Right hindlimb (tissue), 1 donor: ENCODE results near the gene SLC25A45.
A peak's percentile ranks its signal among the peaks of the same experiment; 100 is the strongest.
"Not testable (repeated sequence)": the region's sequence is repeated elsewhere in the genome, so short reads cannot be mapped to it uniquely, and the experiment has no call there.

Source experiments
- DNase-seq: peaks from one replicate; pipeline ENCODE4 v3.0.0-alpha.2; 2018

The SLC25A45 gene

GRCh38 chr11:65355776-65356393, 26.6 kb downstream of the SLC25A45 start:
- peak; percentile 46 for DNase-seq

DNA sequence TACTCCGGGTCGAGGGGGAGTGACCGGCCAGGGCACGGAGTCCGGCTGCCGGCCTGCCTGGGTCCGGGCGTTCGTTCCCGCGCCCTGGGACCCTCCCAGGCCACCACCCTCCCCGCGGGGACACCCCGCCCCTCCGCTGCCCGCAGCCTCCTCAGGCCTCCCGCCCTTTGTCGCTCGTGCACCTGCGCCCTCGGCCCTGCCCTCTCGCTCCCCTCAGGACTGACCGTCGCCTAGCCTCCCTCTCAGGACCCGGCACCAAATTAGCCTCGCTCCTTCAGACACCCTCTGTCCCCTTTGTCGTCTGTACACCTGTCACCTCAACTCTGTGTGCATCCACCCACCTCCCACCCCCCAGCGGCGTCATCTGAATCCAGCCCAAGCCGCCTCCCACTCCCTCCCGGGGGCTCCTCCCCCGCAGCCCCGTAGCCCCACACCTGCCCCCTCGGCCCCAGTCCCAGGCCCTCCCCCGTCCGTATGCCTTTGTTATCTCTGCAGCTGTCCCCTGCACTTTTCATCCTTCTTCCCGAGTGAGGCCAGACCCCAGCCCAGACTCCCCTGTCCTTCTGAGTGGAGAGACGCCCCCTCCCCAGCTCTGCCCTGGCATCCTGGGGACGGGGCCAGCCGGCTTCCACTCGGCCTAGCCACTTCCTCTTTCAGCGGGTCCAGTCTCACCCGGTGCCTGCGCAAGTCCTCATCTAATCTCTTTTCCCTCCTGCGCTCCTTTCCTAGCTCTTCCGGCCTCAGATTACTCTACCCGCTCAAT, 27.3 kb downstream of the SLC25A45 start:
- peak; percentile 47 for DNase-seq

GRCh38 chr11:65354265-65355012, 28.0 kb downstream of the SLC25A45 start, which contains the start of gene TIGD3:
TIGD3 (plus strand) TSS chr11:65354751; CDS start chr11:65355809, 1,058 bp downstream.
- peak; percentile 99 for DNase-seq

DNA sequence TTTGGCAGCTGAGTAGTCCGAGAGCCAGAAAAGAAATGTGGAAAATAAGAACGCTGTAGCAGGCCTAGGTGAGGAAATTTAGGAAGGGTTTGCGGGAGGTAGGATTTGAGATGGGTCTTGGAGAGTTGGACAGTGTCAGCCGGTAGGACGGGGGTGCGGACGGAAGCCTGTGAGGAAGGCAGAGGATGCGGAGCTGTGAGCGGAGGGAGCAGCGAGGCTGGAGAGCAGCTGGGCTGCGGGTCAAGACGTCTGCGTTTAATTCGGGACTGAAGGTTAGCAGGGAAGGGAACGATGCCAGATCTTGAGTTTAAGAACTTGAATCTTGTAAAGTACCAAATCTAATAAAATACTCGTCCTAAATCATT, 28.6 kb downstream of the SLC25A45 start:
- DNase-seq, result no peak

DNA sequence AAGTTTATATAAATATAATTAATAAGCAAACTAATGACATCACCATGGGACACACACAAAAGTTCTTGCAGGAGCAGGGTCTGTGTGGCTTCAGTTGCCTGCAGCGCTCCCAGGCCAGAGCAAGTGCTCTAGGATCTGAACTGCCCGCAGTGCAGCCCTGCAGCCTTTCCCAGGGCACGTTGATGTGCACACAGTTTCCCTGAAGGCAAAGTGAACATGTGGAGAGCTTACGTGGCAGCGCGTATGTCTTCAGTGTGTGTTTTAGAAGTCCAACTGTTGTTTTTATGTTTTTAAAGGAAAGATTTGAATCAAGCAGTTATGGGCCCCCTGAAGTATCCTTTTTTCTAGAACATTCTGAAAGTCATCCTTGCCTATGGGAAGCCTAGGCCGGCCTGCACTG, 29.1 kb downstream of the SLC25A45 start:
- no peak for DNase-seq

- DNase-seq, result no peak
Observed at GRCh38 chr11:65352783-65353182, 29.7 kb downstream of the SLC25A45 start.

DNA sequence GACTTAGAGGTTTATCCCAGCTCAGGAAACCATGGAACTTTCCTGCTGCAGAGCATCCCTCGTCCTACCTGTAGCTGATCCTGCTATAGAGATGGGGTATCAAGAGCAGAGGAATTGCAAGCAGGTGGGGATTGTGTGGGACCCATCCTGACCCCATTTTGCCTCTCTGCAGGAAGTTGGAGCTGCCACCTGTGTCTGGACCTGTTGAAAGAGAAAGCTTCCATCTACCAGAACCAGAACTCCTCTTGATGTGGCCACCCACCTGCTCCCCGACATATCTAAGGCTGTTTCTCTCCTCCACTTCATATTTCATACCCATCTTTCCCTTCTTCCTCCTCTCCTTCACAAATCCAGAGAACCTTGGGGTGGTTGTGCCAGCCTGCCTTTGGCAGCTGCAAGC, 30.9 kb downstream of the SLC25A45 start:
- DNase-seq, result no peak

GRCh38 chr11:65341856-65342255, 40.6 kb downstream of the SLC25A45 start:
- no peak for DNase-seq

DNA sequence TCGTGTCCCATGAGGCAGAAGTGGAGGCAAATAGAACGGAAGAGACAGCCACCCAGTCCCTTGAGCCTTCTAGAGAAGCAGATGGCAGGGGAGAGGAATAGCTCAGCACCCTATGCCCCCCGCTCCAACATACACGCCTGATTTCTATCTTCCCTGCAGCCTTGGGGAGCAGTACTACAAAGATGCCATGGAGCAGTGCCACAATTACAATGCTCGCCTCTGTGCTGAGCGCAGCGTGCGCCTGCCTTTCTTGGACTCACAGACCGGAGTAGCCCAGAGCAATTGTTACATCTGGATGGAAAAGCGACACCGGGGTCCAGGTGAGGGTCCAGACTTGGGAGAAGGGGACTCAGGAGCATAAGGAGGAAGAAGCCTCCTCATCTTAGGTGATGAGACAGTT, 42.2 kb downstream of the SLC25A45 start:
- no peak for DNase-seq

DNA sequence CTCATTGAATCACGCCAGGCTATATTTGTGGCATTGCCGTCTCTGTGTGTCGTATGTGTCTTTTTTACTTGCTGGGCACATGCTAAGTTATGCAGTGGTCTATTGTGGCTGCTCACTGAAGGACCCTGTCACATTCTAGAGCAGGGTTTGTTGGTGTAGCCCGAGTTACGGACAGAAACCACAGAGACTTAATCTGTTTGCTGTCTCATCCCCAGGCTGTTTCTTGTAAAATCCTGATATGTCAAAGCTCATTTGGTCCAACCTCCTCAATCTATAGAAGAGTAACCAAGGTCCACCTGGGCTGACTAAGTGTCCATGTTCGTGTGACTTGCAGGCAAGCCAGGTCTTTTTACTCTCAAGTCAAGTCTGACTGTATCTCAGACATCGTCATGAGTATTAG, 43.8 kb downstream of the SLC25A45 start:
- no peak for DNase-seq

GRCh38 chr11:65334696-65335295, 47.6 kb downstream of the SLC25A45 start:
- no peak for DNase-seq

GRCh38 chr11:65332591-65332990, 49.9 kb downstream of the SLC25A45 start:
- DNase-seq, result not testable (repeated sequence)

- no peak for DNase-seq
Observed at GRCh38 chr11:65330544-65330943, 51.9 kb downstream of the SLC25A45 start.

DNA sequence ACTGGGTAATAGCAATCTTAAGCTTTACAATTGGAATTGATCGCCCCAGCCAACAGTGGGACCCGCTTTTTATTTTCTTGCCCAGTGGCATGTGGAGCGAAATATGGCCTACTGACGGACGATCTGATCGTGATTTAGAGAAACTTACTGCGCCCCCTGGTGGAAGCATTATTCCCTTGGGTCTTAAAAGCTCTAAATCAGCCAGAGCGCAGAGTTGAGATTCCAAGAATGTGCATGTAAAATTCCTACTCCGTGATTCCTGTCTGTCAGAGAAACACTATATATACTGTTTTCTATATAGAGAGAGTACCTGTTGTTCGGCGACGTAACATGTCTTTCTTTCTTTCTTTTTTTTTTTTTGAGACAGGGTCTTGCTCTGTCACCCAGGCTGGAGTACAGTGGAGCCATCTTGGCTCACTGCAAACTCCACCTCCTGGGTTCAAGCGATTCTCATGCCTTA, 52.5 kb downstream of the SLC25A45 start:
- peak; percentile 84 for DNase-seq

GRCh38 chr11:65329478-65329877, 53.0 kb downstream of the SLC25A45 start:
- no peak for DNase-seq

DNA sequence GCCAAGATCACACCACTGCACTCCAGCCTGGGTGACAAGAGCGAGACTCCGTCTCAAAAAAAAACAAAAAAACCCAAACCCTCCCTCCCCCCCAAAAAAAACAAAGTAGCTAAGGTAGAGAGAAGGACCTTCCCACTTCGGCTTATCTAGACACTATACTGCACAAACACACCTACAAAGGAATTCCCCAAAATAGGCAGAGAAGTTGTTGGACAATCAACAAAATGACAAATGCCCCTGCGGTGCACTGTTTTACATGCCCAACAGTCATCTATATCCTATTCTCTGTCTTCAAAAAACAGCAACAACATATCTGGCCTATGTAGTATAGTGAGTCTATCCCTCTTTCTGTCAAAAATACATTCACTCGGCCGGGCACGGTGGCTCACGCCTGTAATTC, 55.4 kb downstream of the SLC25A45 start:
- no peak for DNase-seq

GRCh38 chr11:65325435-65325834, 57.0 kb downstream of the SLC25A45 start:
- DNase-seq, result no peak
